H1 (cell line): ENCODE data around the gene SERPINA1. TPM values are rescaled to one million over a fixed set of nuclear protein-coding genes. Genes with fewer than 3 reads are reported as not detected.

ENCODE experiments used
- CTCF ChIA-PET: fragments of 300-600 bp; sonication (Branson Sonifier 250); formaldehyde crosslinking; loops from one replicate; lab custom pipeline; 2021; ENCODE audit not compliant: partially characterized antibody; lab: Charles Lee
- POLR2A ChIA-PET: fragments of 300-600 bp; sonication (Branson Sonifier 250); formaldehyde crosslinking; loops from one replicate; lab custom pipeline; 2021; ENCODE audit warnings: inconsistent platforms; ENCODE audit not compliant: partially characterized antibody; lab: Charles Lee
- DNase-seq, 2 experiments: peaks; one replicate each; pipeline versions ENCODE4 v3.0.0 to v3.0.0-alpha.2; 2010 to 2022; ENCODE audit warnings: low spot score in 2 of 2, low read depth in 1 of 2, mixed read lengths in 1 of 2
- FAIRE-seq: peaks from 2 replicates; lab custom pipeline; 2011; peaks lifted over from hg19 to GRCh38; lab: Jason Lieb, UNC
- H2AFZ ChIP-seq: 2 replicates; pipeline ENCODE4 v1.8.1; 2012; ENCODE audit warnings: low read length, inconsistent platforms
- H2AK5ac ChIP-seq: 2 replicates; pipeline ENCODE4 v1.6.1; 2013; ENCODE audit warnings: low read depth, low read length
- H2BK120ac ChIP-seq: replicated peaks from 2 replicates; pipeline ENCODE3; 2013; ENCODE audit warnings: low read depth, low read length, inconsistent platforms
- H2BK12ac ChIP-seq: 2 replicates; pipeline ENCODE4 v1.6.1; 2013; ENCODE audit warnings: low read depth, low read length
- H2BK15ac ChIP-seq: 2 replicates; pipeline ENCODE4 v1.6.1; 2013; ENCODE audit warnings: low read length
- H2BK20ac ChIP-seq: 2 replicates; pipeline ENCODE4 v1.6.1; 2013; ENCODE audit warnings: low read length
- H2BK5ac ChIP-seq: 2 replicates; pipeline ENCODE4 v1.6.1; 2013; ENCODE audit warnings: low read depth, low read length
- H3K14ac ChIP-seq: 2 replicates; pipeline ENCODE4 v1.6.1; 2013; ENCODE audit warnings: inconsistent platforms; ENCODE audit not compliant: insufficient read length
- H3K18ac ChIP-seq: 2 replicates; pipeline ENCODE4 v1.6.1; 2013; ENCODE audit warnings: low read length; ENCODE audit errors: extremely low read depth
- H3K23ac ChIP-seq: 2 replicates; pipeline ENCODE4 v1.6.1; 2013; ENCODE audit warnings: inconsistent platforms; ENCODE audit not compliant: insufficient read length
- H3K23me2 ChIP-seq: 2 replicates; pipeline ENCODE4 v1.6.1; 2013; ENCODE audit warnings: low read depth, low read length
- H3K27ac ChIP-seq: 2 replicates; pipeline ENCODE4 v1.6.1; 2011; ENCODE audit warnings: low read depth, low read length, inconsistent platforms
- H3K27me3 ChIP-seq, 4 experiments: replicated peaks in 1 of 4; 1 replicate in 1 of 4; 2 replicates in 3 of 4; pipeline versions ENCODE4 v1.6.1 to v1.8.1; 2011 to 2013; ENCODE audit warnings: low read length in 3 of 4, mild to moderate bottlenecking in 3 of 4, inconsistent platforms in 2 of 4, mixed read lengths in 2 of 4, moderate library complexity in 1 of 4; ENCODE audit not compliant: control insufficient read depth in 3 of 4, insufficient read depth in 3 of 4; ENCODE audit errors: extremely low read depth in 1 of 4
- H3K36me3 ChIP-seq, 4 experiments: 2 replicates each; pipeline versions ENCODE4 v1.6.1 to v1.8.1; 2011 to 2013; ENCODE audit warnings: mild to moderate bottlenecking in 4 of 4, low read length in 3 of 4, moderate library complexity in 2 of 4, control low read depth in 1 of 4, inconsistent platforms in 1 of 4; ENCODE audit not compliant: insufficient read depth in 4 of 4, control insufficient read depth in 2 of 4
- H3K4ac ChIP-seq: replicated peaks from 2 replicates; pipeline ENCODE3; 2013; ENCODE audit warnings: low read length, low read depth, mixed read lengths, inconsistent platforms; ENCODE audit not compliant: insufficient read length
- H3K4me1 ChIP-seq, 4 experiments: replicated peaks in 1 of 4; 1 replicate in 1 of 4; 2 replicates in 3 of 4; pipeline versions ENCODE4 v1.6.1 to v1.8.1; 2011 to 2013; ENCODE audit warnings: low read length in 3 of 4, inconsistent platforms in 2 of 4, mixed read lengths in 1 of 4; ENCODE audit not compliant: insufficient read depth in 4 of 4, control insufficient read depth in 3 of 4
- H3K4me2 ChIP-seq, 2 experiments: 2 replicates each; pipeline versions ENCODE4 v1.6.1 to v1.8.1; 2011 to 2013; ENCODE audit warnings: low read depth in 2 of 2, low read length in 2 of 2, control low read depth in 1 of 2, inconsistent platforms in 1 of 2, mild to moderate bottlenecking in 1 of 2; ENCODE audit not compliant: insufficient read depth in 1 of 2
- H3K4me3 ChIP-seq, 4 experiments: fragments of 200-600, 300-600 bp in 1 of 4; sonication (generic), shearing (Covaris generic), sonication (Bioruptor Twin) in 1 of 4; 2 replicates each; pipeline versions ENCODE4 v1.5.1 to v1.8.1; 2011 to 2016; ENCODE audit warnings: low read length in 4 of 4, low read depth in 3 of 4, control low read depth in 2 of 4, inconsistent platforms in 2 of 4, mild to moderate bottlenecking in 2 of 4, mixed read lengths in 1 of 4, moderate library complexity in 1 of 4; ENCODE audit not compliant: insufficient read depth in 2 of 4; ENCODE audit errors: extremely low read depth in 1 of 4
- H3K56ac ChIP-seq: replicated peaks from 2 replicates; pipeline ENCODE3; 2013; ENCODE audit warnings: low read depth, mild to moderate bottlenecking, mixed read lengths, low read length, inconsistent platforms; ENCODE audit not compliant: insufficient read length
- H3K79me1 ChIP-seq: 2 replicates; pipeline ENCODE4 v1.6.1; 2013; ENCODE audit warnings: low read depth, low read length, control low read depth
- H3K79me2 ChIP-seq, 2 experiments: 2 replicates each; pipeline versions ENCODE4 v1.6.1 to v1.8.1; 2012 to 2013; ENCODE audit warnings: low read length in 2 of 2, mild to moderate bottlenecking in 2 of 2, inconsistent platforms in 1 of 2; ENCODE audit not compliant: insufficient read depth in 2 of 2, control insufficient read depth in 1 of 2
- H3K9ac ChIP-seq, 4 experiments: replicated peaks in 1 of 4; 1 replicate in 1 of 4; 2 replicates in 3 of 4; pipeline versions ENCODE4 v1.6.1 to v1.8.1; 2011 to 2013; ENCODE audit warnings: low read depth in 3 of 4, low read length in 3 of 4, control low read depth in 2 of 4, mild to moderate bottlenecking in 2 of 4, moderate library complexity in 2 of 4, inconsistent platforms in 1 of 4; ENCODE audit errors: extremely low read depth in 1 of 4
- H3K9me3 ChIP-seq, 2 experiments: 2 replicates each; pipeline versions ENCODE4 v1.6.1 to v1.8.1; 2012 to 2013; ENCODE audit warnings: mild to moderate bottlenecking in 2 of 2, moderate library complexity in 2 of 2, control low read depth in 1 of 2, inconsistent platforms in 1 of 2, low read depth in 1 of 2, low read length in 1 of 2, mixed read lengths in 1 of 2; ENCODE audit not compliant: insufficient read depth in 2 of 2
- H4K20me1 ChIP-seq, 2 experiments: replicated peaks in 1 of 2; 2 replicates each; pipeline versions ENCODE3 to v1.8.1; 2011 to 2013; ENCODE audit warnings: inconsistent platforms in 2 of 2, low read length in 2 of 2, mild to moderate bottlenecking in 1 of 2; ENCODE audit not compliant: insufficient read depth in 2 of 2, control insufficient read depth in 1 of 2
- H4K5ac ChIP-seq: 2 replicates; pipeline ENCODE4 v1.6.1; 2013; ENCODE audit warnings: low read length, low read depth, mixed read lengths, inconsistent platforms; ENCODE audit not compliant: insufficient read length
- H4K8ac ChIP-seq: 2 replicates; pipeline ENCODE4 v1.8.0; 2013; ENCODE audit warnings: mild to moderate bottlenecking, moderate library complexity, low read length, inconsistent platforms; ENCODE audit not compliant: insufficient read depth; ENCODE audit errors: extremely low read depth
- H4K91ac ChIP-seq: replicated peaks from 2 replicates; pipeline ENCODE3; 2013; ENCODE audit warnings: low read length, mixed read lengths, inconsistent platforms; ENCODE audit not compliant: insufficient read length
- WGBS, 2 experiments: shearing (Covaris generic) in 1 of 2; methylation state at CpG; one replicate each; pipeline versions ENCODE4 v1.1.6 to v1.1.7; 2013 to 2015; ENCODE audit warnings: low lambda C conversion rate in 2 of 2, mixed read lengths in 2 of 2, inconsistent platforms in 1 of 2, low coverage in 1 of 2, missing lambda C conversion rate in 1 of 2; ENCODE audit not compliant: insufficient replicate concordance in 2 of 2, insufficient coverage in 1 of 2, insufficient read length in 1 of 2; ENCODE audit errors: extremely low coverage in 1 of 2, missing lambda C conversion rate in 1 of 2; 5-methylcytosine and 5-hydroxymethylcytosine counted together
- polyA plus RNA-seq, 7 experiments: library from polyadenylated mRNA; depleted of rRNA in 3 of 7; stranded (reverse) in 5 of 7; unstranded in 2 of 7; fragments of >200 nt in 5 of 7; fragments of 200-250 nt in 2 of 7; gene quantifications; 1 replicate in 5 of 7; 2 replicates in 1 of 7; 4 replicates in 1 of 7; pipeline versions ENCODE4 v1.2.1 to v1.2.3, GENCODE V29; 2011 to 2013; ENCODE audit warnings: missing spikeins in 2 of 7, mixed read lengths in 2 of 7
- total RNA-seq: library from RNA; stranded (reverse); fragmentation: NEBNext Ultra II Directional; extraction: Animal tissue kit (Norgen Biotek cat#: 25700); gene quantifications from 2 replicates; pipeline ENCODE4 v1.2.1, GENCODE V29; 2021

Gene SERPINA1
- total and polyA plus RNA-seq, 2 of the 8 experiments (the other 6 are each of a cell fraction or from before 2014, with no cell fraction given), result 0.08 TPM; not detected in 1

GRCh38 chr14:94394581-94395207, 6.3 kb upstream of the SERPINA1 start:
- Histone ChIP-seq H3K4ac (no peak overlapping the region), H2BK120ac (no peak overlapping the region), H3K79me1 (no peaks in the 10 kb centered on the region), H3K4me1 (peaks cover 16 to 32% (median 25%) of the 10 kb centered on the region in 4 experiments), H2BK20ac (no peak overlapping the region), H3K56ac (no peak overlapping the region), H3K23me2 (no peaks in the 10 kb centered on the region), H3K23ac (no peak overlapping the region), H3K27ac (no peak overlapping the region), H2BK15ac (no peak overlapping the region), H3K4me2 (no peak overlapping the region), H2BK5ac (no peak overlapping the region), H3K14ac (no peak overlapping the region), H2AK5ac (no peak overlapping the region), H4K5ac (no peak overlapping the region), H2BK12ac (peak overlapping the region; percentile 30; the same call in 1 of the 2 replicates), H3K4me3 (no peak overlapping the region), H3K9ac (no peak overlapping the region), H3K27me3 (no peaks in the 10 kb centered on the region), H2AFZ (no peak overlapping the region), H3K79me2 (no peaks in the 10 kb centered on the region), H4K91ac (peak overlapping the region; percentile 76), H4K20me1 (no peaks in the 10 kb centered on the region), H4K8ac (no peak overlapping the region), H3K18ac (no peak overlapping the region; the same call in 1 of the 2 replicates), H3K36me3 (no peaks in the 10 kb centered on the region), H3K9me3 (no peaks in the 10 kb centered on the region)
- ChIA-PET POLR2A (interaction anchor here (1.1 kb wide), 1 partner anchor 19 kb away, joined by 4 read pairs; no protein-coding TSS in a partner anchor), CTCF (interaction anchor here (0.7 to 1.8 kb wide), 7 partner anchors 14 to 158 kb away, joined by 3 to 7 read pairs (median 3); no protein-coding TSS in a partner anchor)
- WGBS, 2 experiments, result 81% methylated on average over 9 of the region's 9 CpGs; no CpG with 5 or more reads in 1 of the 2 experiments
- DNase-seq, result no peak
- no peak for FAIRE-seq
